ENCODE measurements around the gene JPH3. TPM values are rescaled to one million over a fixed set of nuclear protein-coding genes. Genes with fewer than 3 reads are reported as not detected.
"Not testable (repeated sequence)": the region's sequence is repeated elsewhere in the genome, so short reads cannot be mapped to it uniquely, and the experiment has no call there.

JPH3 gene
- polyA plus RNA-seq, 2 donors = 0.04 to 0.19 TPM

DNA sequence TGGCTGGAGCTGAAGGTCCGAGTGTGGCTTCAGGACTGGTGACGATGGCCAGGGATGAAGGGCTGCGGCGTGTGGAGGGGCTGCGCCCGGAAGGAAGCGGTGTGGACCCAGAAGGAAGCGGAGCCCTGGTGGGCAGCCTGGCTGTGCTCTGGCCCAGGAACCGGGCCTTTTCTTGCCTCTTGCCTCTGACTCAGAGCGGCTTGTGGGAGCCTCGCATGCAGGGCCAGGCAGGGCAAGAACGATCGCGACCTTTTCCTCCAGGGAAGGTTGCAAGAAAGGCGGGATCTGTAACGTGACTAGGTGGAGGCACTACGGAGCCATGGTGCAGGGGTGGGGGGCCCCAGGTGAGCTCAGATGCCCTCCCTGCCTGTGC lies 78.0 kb downstream of the JPH3 start:
- Histone ChIP-seq H3K27ac (ENCODE audit: low read depth in 2 of 2, low read length in 1 of 2) (no peak overlapping the region), H3K27me3 (ENCODE audit: control insufficient read depth in 1 of 2, insufficient read depth in 2 of 2, low read length in 2 of 2) (peaks cover 0 to 2% of the 10 kb centered on the region in 2 donors), H3K4me1 (ENCODE audit: control insufficient read depth in 2 of 2, insufficient read depth in 2 of 2, low read length in 1 of 2) (peaks cover 0 to 2% of the 10 kb centered on the region in 2 donors), H3K4me3 (ENCODE audit: low read depth in 1 of 2, low read length in 2 of 2) (no peak overlapping the region), H3K9me3 (ENCODE audit: control insufficient read depth in 2 of 2, insufficient read depth in 1 of 2, low read depth in 1 of 2, low read length in 1 of 2) (no peaks in the 10 kb centered on the region), H3K36me3 (ENCODE audit: control insufficient read depth in 2 of 2, insufficient read depth in 2 of 2, low read length in 1 of 2) (no peaks in the 10 kb centered on the region)
- 82 to 84% methylated on average over 16 to 17 of the region's 17 CpGs for WGBS, 2 donors

DNA sequence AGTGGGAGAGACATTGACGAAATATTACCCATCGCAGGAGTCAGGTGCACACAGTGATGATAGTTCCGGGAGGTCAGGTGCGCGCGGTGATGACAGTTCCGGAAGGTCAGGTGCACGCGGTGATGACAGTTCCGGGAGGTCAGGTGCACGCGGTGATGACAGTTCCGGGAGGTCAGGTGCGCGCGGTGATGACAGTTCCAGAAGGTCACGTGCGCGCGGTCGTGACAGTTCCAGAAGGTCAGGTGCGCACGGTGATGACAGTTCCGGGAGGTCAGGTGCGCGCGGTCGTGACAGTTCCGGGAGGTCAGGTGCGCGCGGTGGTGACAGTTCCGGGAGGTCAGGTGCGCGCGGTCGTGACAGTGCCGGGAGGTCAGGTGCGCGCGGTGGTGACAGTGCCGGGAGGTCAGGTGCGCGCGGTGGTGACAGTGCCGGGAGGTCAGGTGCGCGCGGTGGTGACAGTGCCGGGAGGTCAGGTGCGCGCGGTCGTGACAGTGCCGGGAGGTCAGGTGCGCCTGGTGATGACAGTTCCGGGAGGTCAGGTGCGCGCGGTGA lies 78.8 kb downstream of the JPH3 start:
- not testable (repeated sequence) for H3K4me1 ChIP-seq (ENCODE audit: control insufficient read depth in 2 of 2, insufficient read depth in 2 of 2, low read length in 1 of 2); H3K27ac ChIP-seq (ENCODE audit: low read depth in 2 of 2, low read length in 1 of 2); H3K9me3 ChIP-seq (ENCODE audit: control insufficient read depth in 2 of 2, insufficient read depth in 1 of 2, low read depth in 1 of 2, low read length in 1 of 2); H3K36me3 ChIP-seq (ENCODE audit: control insufficient read depth in 2 of 2, insufficient read depth in 2 of 2, low read length in 1 of 2); H3K27me3 ChIP-seq (ENCODE audit: control insufficient read depth in 1 of 2, insufficient read depth in 2 of 2, low read length in 2 of 2); H3K4me3 ChIP-seq (ENCODE audit: low read depth in 1 of 2, low read length in 2 of 2)
- WGBS, 2 donors = 93 to 94% methylated on average over 60 of the region's 60 CpGs

DNA sequence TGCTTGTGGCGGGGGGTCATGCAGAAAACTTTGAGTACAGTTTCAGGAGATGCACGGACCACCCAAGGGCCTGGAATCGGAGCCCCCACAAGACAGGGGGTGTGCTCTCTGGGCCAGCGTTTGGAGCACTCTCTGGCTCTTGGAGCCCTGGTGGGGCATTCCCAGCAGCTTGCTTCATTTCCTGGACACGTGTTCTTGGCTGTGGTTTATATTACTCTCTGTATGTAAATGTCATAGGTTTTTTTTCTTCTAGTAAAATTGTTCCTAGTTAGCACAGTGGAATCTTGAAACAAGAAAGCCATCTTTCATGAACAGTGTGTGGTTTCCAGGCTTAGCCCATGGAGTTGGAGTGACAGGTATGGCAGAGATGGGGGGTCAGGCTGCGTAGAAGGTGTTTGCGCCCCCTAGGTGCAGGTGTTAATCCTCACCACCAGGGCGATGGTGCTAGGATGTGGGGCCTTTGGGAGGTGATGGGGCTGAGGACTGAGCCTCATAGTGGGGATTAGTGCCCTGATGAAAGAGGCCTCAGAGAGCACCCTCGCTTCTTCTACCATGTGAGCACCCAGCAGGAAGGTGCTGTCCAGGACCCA lies 79.8 kb downstream of the JPH3 start:
- H3K27me3 ChIP-seq (ENCODE audit: control insufficient read depth in 1 of 2, insufficient read depth in 2 of 2, low read length in 2 of 2) = peaks cover 0 to 2% of the 10 kb centered on the region in 2 donors
- WGBS, 2 donors = 46% methylated on average over 9 of the region's 9 CpGs

DNA sequence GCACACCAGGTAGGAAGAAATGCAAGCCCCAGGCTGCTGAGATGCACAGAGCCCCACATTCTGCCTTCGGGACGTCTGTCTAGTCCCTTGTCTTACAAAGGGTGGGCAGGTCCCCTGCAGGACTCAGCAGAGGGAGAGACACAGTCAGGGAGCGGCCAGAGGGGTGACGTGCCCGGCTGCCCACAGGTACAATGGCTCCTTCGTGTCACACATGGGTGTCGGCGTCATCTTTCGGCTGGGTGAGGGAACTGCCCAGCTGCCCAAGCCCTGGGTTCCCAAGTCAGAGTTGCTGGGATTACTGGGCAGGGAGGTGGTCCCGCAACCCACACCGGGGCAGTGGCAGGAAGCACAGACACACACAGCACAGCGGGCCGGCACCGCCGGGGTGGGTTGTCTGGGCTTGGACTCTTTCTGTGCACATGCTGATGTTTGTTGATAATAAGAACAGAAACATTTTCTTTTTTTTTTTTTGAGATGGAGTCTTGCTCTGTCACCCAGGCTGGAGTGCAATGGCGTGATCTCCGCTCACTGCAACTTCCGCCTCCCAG lies 80.6 kb downstream of the JPH3 start:
- no peaks in the 10 kb centered on the region for H3K36me3 ChIP-seq (ENCODE audit: control insufficient read depth in 2 of 2, insufficient read depth in 2 of 2, low read length in 1 of 2)
- no peaks in the 10 kb centered on the region for H3K9me3 ChIP-seq (ENCODE audit: control insufficient read depth in 2 of 2, insufficient read depth in 1 of 2, low read depth in 1 of 2, low read length in 1 of 2)
- no peak overlapping the region for H3K4me3 ChIP-seq (ENCODE audit: low read depth in 1 of 2, low read length in 2 of 2)
- peaks cover 0 to 2% of the 10 kb centered on the region in 2 donors for H3K27me3 ChIP-seq (ENCODE audit: control insufficient read depth in 1 of 2, insufficient read depth in 2 of 2, low read length in 2 of 2)
- no peak overlapping the region for H3K27ac ChIP-seq (ENCODE audit: low read depth in 2 of 2, low read length in 1 of 2)
- WGBS, 2 donors = 82 to 87% methylated on average over 18 of the region's 18 CpGs
- H3K4me1 ChIP-seq (ENCODE audit: control insufficient read depth in 2 of 2, insufficient read depth in 2 of 2, low read length in 1 of 2) = peaks cover 0 to 2% of the 10 kb centered on the region in 2 donors

More for the DNA sequence above, 79.8 kb downstream of the JPH3 start:
- Histone ChIP-seq H3K27ac (ENCODE audit: low read depth in 2 of 2, low read length in 1 of 2) (no peak overlapping the region), H3K4me3 (ENCODE audit: low read depth in 1 of 2, low read length in 2 of 2) (no peak overlapping the region), H3K36me3 (ENCODE audit: control insufficient read depth in 2 of 2, insufficient read depth in 2 of 2, low read length in 1 of 2) (no peaks in the 10 kb centered on the region), H3K9me3 (ENCODE audit: control insufficient read depth in 2 of 2, insufficient read depth in 1 of 2, low read depth in 1 of 2, low read length in 1 of 2) (no peaks in the 10 kb centered on the region), H3K4me1 (ENCODE audit: control insufficient read depth in 2 of 2, insufficient read depth in 2 of 2, low read length in 1 of 2) (peaks cover 0 to 2% of the 10 kb centered on the region in 2 donors)

DNA sequence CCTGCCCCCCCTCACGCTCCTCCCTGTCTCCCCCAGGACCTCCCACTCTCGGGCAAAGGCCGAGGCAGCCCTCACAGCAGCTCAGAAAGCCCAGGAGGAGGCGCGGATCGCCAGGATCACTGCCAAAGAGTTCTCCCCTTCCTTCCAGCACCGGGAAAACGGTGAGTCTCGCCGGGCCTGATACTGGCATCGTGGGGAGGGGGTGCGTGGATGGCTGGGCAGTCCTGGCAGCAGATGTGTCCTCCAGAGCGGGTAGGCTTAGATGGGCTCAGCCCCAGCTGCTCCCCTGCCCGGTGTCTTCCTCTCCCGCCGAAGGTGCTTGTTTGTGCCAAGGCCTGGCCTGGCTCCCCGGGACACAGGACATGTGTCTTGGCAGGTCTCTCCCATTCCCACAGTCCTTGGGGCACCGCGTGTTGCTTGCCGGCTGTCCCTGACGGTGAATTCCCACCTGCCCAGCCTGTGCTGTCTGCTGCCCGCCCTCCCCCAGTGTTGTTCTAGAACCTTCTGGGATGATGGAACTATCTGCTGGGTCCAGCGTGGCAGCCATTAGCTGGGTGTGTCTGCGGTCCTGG lies 81.9 kb downstream of the JPH3 start:
- H3K4me3 ChIP-seq (ENCODE audit: low read depth in 1 of 2, low read length in 2 of 2) = no peak overlapping the region
- H3K27me3 ChIP-seq (ENCODE audit: control insufficient read depth in 1 of 2, insufficient read depth in 2 of 2, low read length in 2 of 2) = peaks cover 0 to 2% of the 10 kb centered on the region in 2 donors
- WGBS, 2 donors = 69 to 71% methylated on average over 20 to 24 of the region's 24 CpGs
- H3K36me3 ChIP-seq (ENCODE audit: control insufficient read depth in 2 of 2, insufficient read depth in 2 of 2, low read length in 1 of 2) = no peaks in the 10 kb centered on the region
- H3K4me1 ChIP-seq (ENCODE audit: control insufficient read depth in 2 of 2, insufficient read depth in 2 of 2, low read length in 1 of 2) = peaks cover 0 to 2% of the 10 kb centered on the region in 2 donors
- no peak overlapping the region for H3K27ac ChIP-seq (ENCODE audit: low read depth in 2 of 2, low read length in 1 of 2)
- H3K9me3 ChIP-seq (ENCODE audit: control insufficient read depth in 2 of 2, insufficient read depth in 1 of 2, low read depth in 1 of 2, low read length in 1 of 2) = no peaks in the 10 kb centered on the region

DNA sequence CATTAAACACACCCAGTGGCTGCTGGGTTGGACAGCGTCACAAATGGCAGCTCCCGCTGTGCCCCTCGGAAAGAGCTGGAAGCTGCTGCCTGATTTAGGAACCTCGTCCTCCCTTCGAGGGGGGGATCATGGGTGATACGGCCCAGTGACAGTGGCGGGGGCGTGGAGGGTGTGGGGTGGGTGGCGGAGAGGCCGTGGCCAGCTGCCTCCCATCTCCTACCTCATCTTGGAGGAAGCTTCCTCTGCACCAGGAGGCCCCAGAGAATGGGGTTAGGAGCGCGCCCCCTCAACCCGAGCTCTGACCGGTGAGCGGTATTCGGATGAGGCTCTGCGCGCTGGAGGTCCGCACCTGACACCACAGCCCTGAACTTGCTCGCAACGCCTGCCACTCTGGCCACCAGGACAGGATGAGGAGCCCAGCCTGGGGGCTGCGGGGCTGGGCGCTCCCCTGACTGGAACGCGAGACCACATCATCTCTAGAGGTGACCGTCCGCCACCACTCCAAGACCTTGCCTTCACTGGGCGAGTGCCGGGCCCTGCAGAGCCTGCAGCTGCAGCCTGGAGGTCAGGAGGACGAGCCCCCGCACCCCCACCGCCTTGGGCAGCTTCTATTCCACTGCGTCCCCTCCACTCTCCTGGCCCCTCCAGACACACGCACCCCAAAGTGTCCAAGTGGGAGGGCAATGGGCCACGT lies 82.5 kb downstream of the JPH3 start:
- Histone ChIP-seq H3K27ac (ENCODE audit: low read depth in 2 of 2, low read length in 1 of 2) (no peak overlapping the region), H3K9me3 (ENCODE audit: control insufficient read depth in 2 of 2, insufficient read depth in 1 of 2, low read depth in 1 of 2, low read length in 1 of 2) (no peaks in the 10 kb centered on the region), H3K27me3 (ENCODE audit: control insufficient read depth in 1 of 2, insufficient read depth in 2 of 2, low read length in 2 of 2) (peaks cover 0 to 2% of the 10 kb centered on the region in 2 donors), H3K36me3 (ENCODE audit: control insufficient read depth in 2 of 2, insufficient read depth in 2 of 2, low read length in 1 of 2) (no peaks in the 10 kb centered on the region), H3K4me3 (ENCODE audit: low read depth in 1 of 2, low read length in 2 of 2) (no peak overlapping the region), H3K4me1 (ENCODE audit: control insufficient read depth in 2 of 2, insufficient read depth in 2 of 2, low read length in 1 of 2) (peaks cover 0 to 2% of the 10 kb centered on the region in 2 donors)
- WGBS, 2 donors = 88% methylated on average over 35 of the region's 35 CpGs

DNA sequence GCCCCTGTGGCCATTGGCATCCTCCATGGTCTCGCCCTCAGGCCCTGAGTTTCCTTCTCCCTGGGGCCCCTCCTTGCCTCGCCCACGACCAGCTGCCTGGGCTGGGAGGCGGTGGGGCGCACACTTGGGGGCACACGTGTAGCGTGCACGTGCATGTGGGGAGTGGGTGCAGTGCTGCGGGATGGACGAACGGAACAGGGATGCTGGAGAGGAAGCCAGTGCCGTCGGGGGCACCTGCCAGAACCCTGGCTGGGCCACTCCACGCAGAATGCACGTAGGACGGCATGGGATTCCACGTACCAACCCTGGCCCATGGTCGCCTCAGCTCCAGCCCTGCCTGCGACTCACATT lies 83.1 kb downstream of the JPH3 start:
- no peaks in the 10 kb centered on the region for H3K36me3 ChIP-seq (ENCODE audit: control insufficient read depth in 2 of 2, insufficient read depth in 2 of 2, low read length in 1 of 2)
- H3K9me3 ChIP-seq (ENCODE audit: control insufficient read depth in 2 of 2, insufficient read depth in 1 of 2, low read depth in 1 of 2, low read length in 1 of 2) = no peaks in the 10 kb centered on the region
- 84 to 85% methylated on average over 19 of the region's 19 CpGs for WGBS, 2 donors
- H3K27ac ChIP-seq (ENCODE audit: low read depth in 2 of 2, low read length in 1 of 2) = no peak overlapping the region
- no peak overlapping the region for H3K4me3 ChIP-seq (ENCODE audit: low read depth in 1 of 2, low read length in 2 of 2)
- peaks cover 0 to 2% of the 10 kb centered on the region in 2 donors for H3K27me3 ChIP-seq (ENCODE audit: control insufficient read depth in 1 of 2, insufficient read depth in 2 of 2, low read length in 2 of 2)
- H3K4me1 ChIP-seq (ENCODE audit: control insufficient read depth in 2 of 2, insufficient read depth in 2 of 2, low read length in 1 of 2) = no peaks in the 10 kb centered on the region

DNA sequence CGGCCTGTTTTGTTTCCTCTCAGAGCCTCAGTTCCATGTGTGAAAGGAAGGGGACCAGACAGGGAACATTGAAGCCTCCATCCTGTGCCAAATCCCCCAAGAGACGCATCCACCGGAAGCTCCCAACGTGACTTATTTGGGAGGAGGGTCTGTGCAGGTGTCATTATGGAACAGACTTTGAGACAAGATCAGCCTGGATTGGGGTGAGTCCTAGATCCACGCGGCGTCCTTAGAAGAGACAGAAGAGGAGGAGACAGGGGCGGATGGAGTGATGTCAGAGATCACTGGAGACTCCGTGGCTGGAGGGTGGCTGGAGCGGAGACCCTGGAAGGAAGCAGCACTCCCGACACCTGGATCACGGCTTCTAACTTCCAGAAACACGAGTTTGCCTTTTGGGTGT lies 83.5 kb downstream of the JPH3 start:
- Histone ChIP-seq H3K27ac (ENCODE audit: low read depth in 2 of 2, low read length in 1 of 2) (no peak overlapping the region), H3K27me3 (ENCODE audit: control insufficient read depth in 1 of 2, insufficient read depth in 2 of 2, low read length in 2 of 2) (peaks cover 0 to 2% of the 10 kb centered on the region in 2 donors), H3K9me3 (ENCODE audit: control insufficient read depth in 2 of 2, insufficient read depth in 1 of 2, low read depth in 1 of 2, low read length in 1 of 2) (no peaks in the 10 kb centered on the region), H3K4me1 (ENCODE audit: control insufficient read depth in 2 of 2, insufficient read depth in 2 of 2, low read length in 1 of 2) (no peaks in the 10 kb centered on the region), H3K36me3 (ENCODE audit: control insufficient read depth in 2 of 2, insufficient read depth in 2 of 2, low read length in 1 of 2) (no peaks in the 10 kb centered on the region), H3K4me3 (ENCODE audit: low read depth in 1 of 2, low read length in 2 of 2) (no peak overlapping the region)
- WGBS, 2 donors = 77 to 79% methylated on average over 13 of the region's 13 CpGs

DNA sequence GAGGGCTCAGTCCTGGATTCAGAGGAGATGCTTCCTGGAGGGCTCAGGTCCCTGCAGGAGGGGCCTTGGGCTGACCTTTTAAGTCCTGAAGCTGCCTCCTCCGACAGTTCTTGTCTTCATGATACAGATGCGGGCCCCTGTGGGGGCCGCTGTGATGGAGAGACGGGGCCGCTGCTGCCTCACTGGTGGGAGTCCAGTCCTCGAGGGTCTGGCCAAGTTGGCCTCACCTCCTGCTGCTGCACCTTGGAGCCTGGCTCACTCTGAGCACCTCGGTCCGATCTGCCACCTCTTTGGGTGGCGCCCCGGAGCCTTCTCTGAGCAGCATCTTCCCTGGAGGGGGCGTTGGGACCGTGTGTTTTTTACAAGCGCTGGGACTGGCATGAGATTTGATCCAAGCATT lies 84.4 kb downstream of the JPH3 start:
- Histone ChIP-seq H3K36me3 (ENCODE audit: control insufficient read depth in 2 of 2, insufficient read depth in 2 of 2, low read length in 1 of 2) (no peaks in the 10 kb centered on the region), H3K4me3 (ENCODE audit: low read depth in 1 of 2, low read length in 2 of 2) (no peak overlapping the region), H3K9me3 (ENCODE audit: control insufficient read depth in 2 of 2, insufficient read depth in 1 of 2, low read depth in 1 of 2, low read length in 1 of 2) (no peaks in the 10 kb centered on the region), H3K27ac (ENCODE audit: low read depth in 2 of 2, low read length in 1 of 2) (no peak overlapping the region), H3K27me3 (ENCODE audit: control insufficient read depth in 1 of 2, insufficient read depth in 2 of 2, low read length in 2 of 2) (peaks cover 0 to 2% of the 10 kb centered on the region in 2 donors), H3K4me1 (ENCODE audit: control insufficient read depth in 2 of 2, insufficient read depth in 2 of 2, low read length in 1 of 2) (no peaks in the 10 kb centered on the region)
- WGBS, 2 donors = 67 to 69% methylated on average over 13 of the region's 13 CpGs
